ENCODE results near the gene GARIN1A. TPM values are rescaled to one million over a fixed set of nuclear protein-coding genes. Genes with fewer than 3 reads are reported as not detected.
"Not testable (repeated sequence)": the region's sequence is repeated elsewhere in the genome, so short reads cannot be mapped to it uniquely, and the experiment has no call there.

Gene GARIN1A
- 1.5 TPM for total RNA-seq

DNA sequence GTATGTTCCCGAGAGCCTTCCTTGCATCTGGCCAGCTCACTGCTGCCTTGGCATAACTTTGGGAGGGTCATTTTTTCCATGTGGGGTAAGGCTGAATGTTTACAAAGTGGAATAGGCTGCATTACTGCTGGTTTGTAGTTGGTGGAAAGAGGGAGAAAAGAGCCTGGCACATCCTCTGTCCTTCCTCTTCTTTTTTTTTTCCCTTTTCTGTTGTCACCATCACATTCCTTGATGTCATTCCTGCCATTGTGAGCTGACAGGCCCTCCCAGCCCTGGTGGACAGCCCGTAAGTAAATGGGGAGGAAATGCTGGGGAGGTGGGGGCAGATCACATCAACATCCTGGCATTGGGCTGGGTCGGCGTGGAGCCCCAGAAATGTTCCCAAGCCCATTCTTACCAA, at the start of gene GARIN1A:
TSS of gene GARIN1A (plus strand) at position 301 of the 400 bp plus-strand sequence. CDS start 106 bp downstream, outside the sequence.
- TF ChIP-seq, protein P1, sequence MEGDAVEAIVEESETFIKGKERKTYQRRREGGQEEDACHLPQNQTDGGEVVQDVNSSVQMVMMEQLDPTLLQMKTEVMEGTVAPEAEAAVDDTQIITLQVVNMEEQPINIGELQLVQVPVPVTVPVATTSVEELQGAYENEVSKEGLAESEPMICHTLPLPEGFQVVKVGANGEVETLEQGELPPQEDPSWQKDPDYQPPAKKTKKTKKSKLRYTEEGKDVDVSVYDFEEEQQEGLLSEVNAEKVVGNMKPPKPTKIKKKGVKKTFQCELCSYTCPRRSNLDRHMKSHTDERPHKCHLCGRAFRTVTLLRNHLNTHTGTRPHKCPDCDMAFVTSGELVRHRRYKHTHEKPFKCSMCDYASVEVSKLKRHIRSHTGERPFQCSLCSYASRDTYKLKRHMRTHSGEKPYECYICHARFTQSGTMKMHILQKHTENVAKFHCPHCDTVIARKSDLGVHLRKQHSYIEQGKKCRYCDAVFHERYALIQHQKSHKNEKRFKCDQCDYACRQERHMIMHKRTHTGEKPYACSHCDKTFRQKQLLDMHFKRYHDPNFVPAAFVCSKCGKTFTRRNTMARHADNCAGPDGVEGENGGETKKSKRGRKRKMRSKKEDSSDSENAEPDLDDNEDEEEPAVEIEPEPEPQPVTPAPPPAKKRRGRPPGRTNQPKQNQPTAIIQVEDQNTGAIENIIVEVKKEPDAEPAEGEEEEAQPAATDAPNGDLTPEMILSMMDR (IDR thresholded peaks at IDR 0.05) = no peak
- TF ChIP-seq POLR2AphosphoS5 (IDR thresholded peaks at IDR 0.05; ENCODE audit: insufficient read depth in 1 of 2, low read depth in 1 of 2) (no peak), POLR2A (IDR thresholded peaks at IDR 0.05) (no peak)
- Histone ChIP-seq H3K4me1 (no peaks in the 10 kb centered on the region), H3K9me3 (no peaks in the 10 kb centered on the region), H3K27ac (no peak within 1 kb of the TSS), H3K27me3 (no peaks in the 10 kb centered on the region), H3K36me3 (no peaks in the 10 kb centered on the region), H3K4me3 (no peak within 1 kb of the TSS)
- no peak for DNase-seq (ENCODE audit: extremely low spot score in 2 of 2)
- intact Hi-C loops (cut with DNase I) = no loop called here

DNA sequence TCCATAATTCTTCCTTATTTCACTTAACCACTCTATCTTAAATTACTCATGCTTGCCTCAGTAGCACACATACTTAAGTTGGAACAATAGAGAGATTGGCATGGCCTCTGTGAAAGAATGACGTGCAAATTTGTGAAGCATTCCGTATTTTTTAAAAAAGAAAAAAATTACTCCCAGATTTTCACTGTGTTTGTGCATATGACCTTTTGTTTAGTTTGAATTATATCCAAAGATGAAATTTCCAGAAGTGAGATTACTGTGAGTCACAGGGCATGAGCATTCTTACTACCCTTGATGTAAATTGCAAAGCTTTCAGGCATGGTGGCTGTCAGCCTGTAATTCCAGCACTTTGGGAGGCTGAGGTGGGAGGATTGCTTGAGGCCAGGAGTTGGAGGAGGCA, 45.0 kb upstream of the GARIN1A start:
- peaks cover 0 to 35% of the 10 kb centered on the region in 2 donors for H3K36me3 ChIP-seq
- H3K27ac ChIP-seq; H3K9me3 ChIP-seq; H3K27me3 ChIP-seq; intact Hi-C loops (cut with DNase I); H3K4me1 ChIP-seq; DNase-seq (ENCODE audit: extremely low spot score in 2 of 2); H3K4me3 ChIP-seq: not testable (repeated sequence)

DNA sequence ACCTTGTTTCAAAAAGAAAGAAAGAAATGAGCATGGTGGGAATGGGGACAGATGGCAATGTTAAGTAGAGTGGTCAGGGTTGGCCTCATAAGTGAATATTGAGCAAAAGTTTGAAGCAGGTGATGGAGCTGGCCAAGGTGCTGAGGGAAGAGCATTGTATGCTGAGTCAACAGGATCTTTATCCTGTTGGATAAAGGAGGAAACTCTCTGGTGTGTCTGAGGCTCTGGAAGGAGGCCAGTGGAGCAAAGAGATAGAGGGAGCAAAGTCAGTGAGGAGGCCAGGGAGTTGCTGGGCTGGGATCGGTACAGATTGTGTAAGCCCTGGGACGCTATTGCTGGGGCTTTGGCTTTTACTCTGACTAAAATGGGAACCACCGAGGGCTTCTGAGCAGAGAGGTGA, 38.2 kb upstream of the GARIN1A start:
- H3K27me3 ChIP-seq; H3K27ac ChIP-seq; H3K9me3 ChIP-seq; intact Hi-C loops (cut with DNase I); DNase-seq (ENCODE audit: extremely low spot score in 2 of 2); H3K4me3 ChIP-seq; H3K4me1 ChIP-seq: not testable (repeated sequence)
- H3K36me3 ChIP-seq = peaks cover 0 to 40% of the 10 kb centered on the region in 2 donors

DNA sequence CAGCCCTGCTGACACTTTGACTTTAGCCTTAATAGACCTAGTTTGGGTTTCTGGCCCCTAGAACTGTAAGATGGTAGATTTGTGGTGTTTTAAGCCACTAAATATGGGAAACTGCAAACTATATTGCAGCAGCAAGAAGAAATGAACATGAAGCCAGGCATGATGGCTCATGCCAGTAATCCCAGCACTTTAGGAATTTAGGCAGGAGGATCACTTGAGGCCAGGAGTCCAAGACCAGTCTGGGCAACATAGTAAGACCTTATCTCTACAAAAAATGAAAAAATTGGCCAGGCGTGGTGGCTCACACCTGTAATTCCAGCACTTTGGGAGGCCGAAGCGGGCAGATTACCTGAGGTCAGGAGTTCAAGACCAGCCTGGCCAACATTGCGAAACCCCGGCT, 26.9 kb upstream of the GARIN1A start:
- intact Hi-C loops (cut with DNase I); H3K4me1 ChIP-seq; H3K27ac ChIP-seq; DNase-seq (ENCODE audit: extremely low spot score in 2 of 2); H3K9me3 ChIP-seq; H3K27me3 ChIP-seq; H3K4me3 ChIP-seq: not testable (repeated sequence)
- peaks cover 0 to 21% of the 10 kb centered on the region in 2 donors for H3K36me3 ChIP-seq

DNA sequence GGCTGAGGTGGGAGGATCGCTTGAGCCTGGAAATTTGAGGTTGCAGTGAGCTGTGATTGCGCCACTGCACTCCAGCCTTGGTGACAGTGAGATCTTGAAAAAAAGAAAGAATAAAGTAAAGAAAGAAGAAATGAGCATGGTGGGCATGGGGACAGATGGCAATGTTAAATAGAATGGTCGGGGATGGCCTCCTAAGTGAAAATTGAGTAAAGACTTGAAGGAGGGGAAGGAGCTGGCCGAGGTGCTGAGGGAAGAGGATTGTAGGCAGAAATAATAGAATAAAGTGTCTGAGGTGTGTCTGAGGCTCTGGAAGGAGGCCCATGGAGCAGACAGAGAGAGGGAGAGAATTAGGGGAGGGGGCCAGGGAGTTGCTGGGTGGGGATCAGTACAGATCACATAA, 26.2 kb upstream of the GARIN1A start:
- H3K27me3 ChIP-seq; H3K4me1 ChIP-seq; intact Hi-C loops (cut with DNase I); H3K9me3 ChIP-seq; H3K4me3 ChIP-seq; H3K27ac ChIP-seq; DNase-seq (ENCODE audit: extremely low spot score in 2 of 2): not testable (repeated sequence)
- H3K36me3 ChIP-seq = peaks cover 0 to 17% of the 10 kb centered on the region in 2 donors

DNA sequence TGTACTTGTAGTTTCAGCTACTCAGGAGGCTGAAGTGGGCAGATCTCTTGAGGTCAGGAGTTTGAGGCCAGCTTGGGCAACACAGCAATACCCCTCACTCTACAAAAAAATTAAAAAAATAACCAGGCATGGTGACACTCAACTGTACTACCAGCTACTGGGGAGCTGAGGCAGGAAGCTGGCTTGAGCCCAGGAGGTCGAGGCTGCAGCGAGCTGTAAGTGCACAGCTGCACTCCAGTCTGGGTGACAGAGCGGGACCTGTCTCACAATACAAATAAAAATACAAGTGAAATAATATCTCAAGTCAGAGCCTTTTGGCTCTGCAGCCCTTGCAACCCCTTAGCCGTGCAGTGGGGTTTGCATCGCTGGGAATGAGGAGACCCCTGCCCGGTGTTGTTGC, 25.2 kb upstream of the GARIN1A start:
- peaks cover 0 to 15% of the 10 kb centered on the region in 2 donors for H3K36me3 ChIP-seq
- not testable (repeated sequence) for H3K9me3 ChIP-seq

DNA sequence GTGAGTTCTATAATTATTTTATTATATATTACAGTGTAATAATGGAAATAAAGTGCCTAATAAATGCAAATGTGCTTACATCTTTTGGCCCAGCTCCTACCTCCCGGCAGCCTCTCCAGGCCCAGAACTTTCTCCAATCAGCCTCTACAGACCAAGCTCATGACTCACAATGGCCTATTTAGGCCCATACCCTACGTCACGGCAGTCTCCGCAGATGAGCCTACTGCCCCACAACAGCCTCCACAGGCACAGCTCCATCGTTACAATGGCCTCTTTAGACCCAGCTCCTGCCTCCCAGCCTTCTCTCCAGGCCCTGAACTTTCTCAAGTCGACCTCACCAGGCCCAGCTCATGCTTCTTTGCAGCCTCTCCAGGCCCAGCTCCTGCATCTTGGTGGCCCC, 21.0 kb upstream of the GARIN1A start:
- H3K9me3 ChIP-seq; H3K27ac ChIP-seq; intact Hi-C loops (cut with DNase I); H3K4me1 ChIP-seq; DNase-seq (ENCODE audit: extremely low spot score in 2 of 2); H3K4me3 ChIP-seq; H3K27me3 ChIP-seq: not testable (repeated sequence)
- H3K36me3 ChIP-seq = peaks cover 0 to 11% of the 10 kb centered on the region in 2 donors

More for the DNA sequence above, 25.2 kb upstream of the GARIN1A start:
- H3K4me3 ChIP-seq; H3K4me1 ChIP-seq; H3K27ac ChIP-seq; intact Hi-C loops (cut with DNase I); DNase-seq (ENCODE audit: extremely low spot score in 2 of 2); H3K27me3 ChIP-seq: not testable (repeated sequence)

DNA sequence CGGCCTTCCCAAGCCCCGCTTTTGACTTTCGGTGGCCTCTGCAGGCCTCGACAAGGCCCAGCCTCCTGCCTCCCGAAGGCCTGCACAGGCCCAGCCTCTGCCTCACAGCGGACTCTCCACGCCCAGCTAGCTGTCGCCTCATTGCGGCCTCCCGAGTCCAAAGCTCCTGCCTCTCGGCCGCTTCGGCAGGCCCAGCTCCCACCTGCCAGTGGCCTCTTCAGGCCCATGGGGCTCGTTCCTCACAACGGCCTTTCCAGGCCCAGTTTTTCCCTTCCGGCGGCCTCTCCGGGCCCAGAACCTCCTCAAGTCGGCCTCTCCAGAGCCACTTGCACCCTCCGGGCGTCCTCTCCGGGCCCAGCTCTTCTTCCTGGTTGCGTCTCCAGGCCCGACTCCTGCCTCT, 19.5 kb upstream of the GARIN1A start:
- H3K4me1 ChIP-seq; H3K4me3 ChIP-seq; intact Hi-C loops (cut with DNase I); H3K27me3 ChIP-seq; H3K27ac ChIP-seq; DNase-seq (ENCODE audit: extremely low spot score in 2 of 2); H3K9me3 ChIP-seq: not testable (repeated sequence)
- H3K36me3 ChIP-seq = peaks cover 0 to 11% of the 10 kb centered on the region in 2 donors

DNA sequence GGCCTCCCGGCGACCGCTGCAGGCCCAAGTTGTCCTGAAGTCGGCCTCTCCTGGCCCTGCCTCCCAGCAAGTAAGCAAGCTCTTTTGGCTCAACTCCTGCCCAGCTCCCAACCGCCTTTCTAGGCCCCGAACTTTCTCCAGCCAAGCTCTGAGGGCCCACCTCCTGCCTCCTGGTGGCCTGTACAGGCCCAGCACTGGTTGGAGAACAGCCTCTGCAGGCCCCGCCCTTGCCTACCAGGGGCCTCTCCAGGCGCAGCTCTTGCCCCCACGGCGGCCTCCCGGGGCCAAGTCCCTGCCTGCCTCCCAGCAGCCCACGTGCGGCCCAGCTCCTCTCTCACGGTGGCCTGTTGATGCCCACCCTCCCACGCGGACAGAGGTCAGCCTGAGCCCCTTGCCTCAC, 18.9 kb upstream of the GARIN1A start:
- H3K27me3 ChIP-seq; H3K9me3 ChIP-seq; H3K27ac ChIP-seq; DNase-seq (ENCODE audit: extremely low spot score in 2 of 2); H3K4me3 ChIP-seq; intact Hi-C loops (cut with DNase I); H3K4me1 ChIP-seq: not testable (repeated sequence)
- peaks cover 0 to 11% of the 10 kb centered on the region in 2 donors for H3K36me3 ChIP-seq

DNA sequence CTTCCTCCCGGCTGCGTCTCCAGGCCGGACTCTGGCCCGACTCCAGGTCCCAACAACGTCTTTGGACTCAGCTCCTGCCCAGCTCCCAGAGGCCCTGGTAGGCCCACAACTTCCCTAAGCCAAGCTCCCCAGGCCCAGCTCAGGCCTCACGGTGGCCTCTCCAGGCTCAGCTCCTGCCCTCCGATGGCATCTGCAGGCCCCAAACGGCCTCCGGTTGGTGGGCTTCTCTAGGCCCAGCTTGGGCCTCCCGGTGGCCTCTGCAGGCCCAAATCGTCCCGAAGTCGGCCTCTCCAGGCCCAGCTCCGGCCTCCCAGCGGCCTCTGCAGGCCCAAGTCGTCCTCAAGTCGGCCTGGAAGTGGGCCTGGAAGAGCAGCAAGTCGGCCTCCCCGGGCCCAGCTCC, 18.0 kb upstream of the GARIN1A start:
- DNase-seq (ENCODE audit: extremely low spot score in 2 of 2); H3K9me3 ChIP-seq; H3K4me3 ChIP-seq; intact Hi-C loops (cut with DNase I); H3K27ac ChIP-seq; H3K4me1 ChIP-seq; H3K27me3 ChIP-seq: not testable (repeated sequence)
- peaks cover 0 to 11% of the 10 kb centered on the region in 2 donors for H3K36me3 ChIP-seq

DNA sequence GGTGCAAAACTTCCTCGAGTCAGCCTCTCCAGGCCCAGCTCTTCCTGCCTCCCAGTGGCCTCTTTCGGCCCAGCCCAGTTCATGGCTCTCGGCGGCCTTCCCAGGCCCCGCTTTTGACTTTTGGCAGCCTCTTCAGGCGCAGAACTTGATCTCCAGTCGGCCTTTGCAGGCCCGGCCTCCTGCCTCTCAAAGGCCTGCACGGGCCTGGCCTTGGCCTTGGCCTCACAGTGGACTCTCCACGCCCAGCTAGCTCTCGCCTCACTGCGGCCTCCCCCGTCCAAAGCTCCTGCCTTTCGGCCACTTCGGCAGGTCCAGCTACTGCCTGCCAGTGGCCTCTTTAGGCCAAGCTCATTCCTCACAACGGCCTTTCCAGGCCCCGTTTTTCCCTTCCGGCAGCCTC, 17.6 kb upstream of the GARIN1A start:
- DNase-seq (ENCODE audit: extremely low spot score in 2 of 2); intact Hi-C loops (cut with DNase I): not testable (repeated sequence)

DNA sequence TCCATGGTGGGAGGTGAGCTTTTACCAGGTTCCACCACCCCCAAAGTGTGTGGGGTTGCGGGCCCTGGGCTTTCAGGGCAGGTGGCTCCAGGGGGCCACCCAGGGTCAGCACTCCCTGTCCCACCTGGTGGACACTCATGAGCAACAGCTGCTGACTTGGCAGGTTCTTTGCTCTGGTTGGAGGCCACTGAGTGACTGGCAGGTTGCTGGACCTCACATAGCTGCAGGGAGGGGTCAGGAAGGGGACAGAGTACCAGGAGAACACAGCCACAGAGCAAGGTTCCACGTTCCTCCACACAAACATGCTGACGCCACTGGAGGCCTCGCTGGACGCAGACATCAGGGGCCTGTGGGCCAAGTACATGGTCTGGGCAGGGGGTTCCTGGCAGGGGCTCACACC, 13.7 kb upstream of the GARIN1A start:
- H3K27ac ChIP-seq; H3K4me1 ChIP-seq; DNase-seq (ENCODE audit: extremely low spot score in 2 of 2); H3K27me3 ChIP-seq; H3K9me3 ChIP-seq; H3K4me3 ChIP-seq; H3K36me3 ChIP-seq; intact Hi-C loops (cut with DNase I): not testable (repeated sequence)

More for the DNA sequence above, 17.6 kb upstream of the GARIN1A start:
- not testable (repeated sequence) for H3K27ac ChIP-seq, H3K4me3 ChIP-seq, H3K4me1 ChIP-seq, H3K27me3 ChIP-seq, H3K9me3 ChIP-seq
- peaks cover 0 to 11% of the 10 kb centered on the region in 2 donors for H3K36me3 ChIP-seq

All from vagina (tissue), 2 donors.